Right renal cortex interstitium (tissue), 3 donors: Measurements from ENCODE around the gene RDM1. TPM values are rescaled to one million over a fixed set of nuclear protein-coding genes. Genes with fewer than 3 reads are reported as not detected.

Experiments
- DNase-seq, 3 donors: peaks; one replicate each; pipeline ENCODE4 v3.0.0-alpha.2; 2013; ENCODE audit warnings: low read depth in 3 of 3, low spot score in 2 of 3
- polyA plus RNA-seq, 3 donors: library from polyadenylated mRNA; unstranded; fragments of 120-200 nt; gene quantifications; one replicate each; pipeline ENCODE4 v1.2.1, GENCODE V29; 2013; ENCODE audit not compliant: insufficient read length in 3 of 3

RDM1 gene
- polyA plus RNA-seq, 3 donors = 1.9 to 2.6 (median 2.2) TPM

- no peak for DNase-seq
Observed at GRCh38 chr17:35875800-35876139, 54.8 kb downstream of the RDM1 start.

- no peak for DNase-seq
Observed at GRCh38 chr17:35875072-35875799, 55.3 kb downstream of the RDM1 start.

- DNase-seq = no peak
Observed at GRCh38 chr17:35872196-35872980, 58.2 kb downstream of the RDM1 start.

GRCh38 chr17:35870906-35871819 is 59.4 kb downstream of the RDM1 start:
- no peak for DNase-seq

- no peak for DNase-seq
Observed at GRCh38 chr17:35868737-35869136, 61.8 kb downstream of the RDM1 start, which contains the start of gene HEATR9. HEATR9 (minus strand) TSS chr17:35868891; CDS start chr17:35868742, 149 bp downstream.

Other genes starting within 250 kb of the RDM1 start
- 10 to 100 TPM; 10.2 to 12.9 (median 11.2) TPM for gene RASL10B, start 199.1 kb downstream of the RDM1 start, polyA plus RNA-seq
- gene GAS2L2, start 177.5 kb downstream of the RDM1 start, polyA plus RNA-seq = under 1 TPM in 1 of 3 donors, not detected in 2; 0.06 TPM
- not detected for gene C17orf50, start 169.9 kb downstream of the RDM1 start, polyA plus RNA-seq
- 1 to 10 TPM; 1.4 to 1.5 (median 1.4) TPM for gene MMP28, start 135.1 kb downstream of the RDM1 start, polyA plus RNA-seq
- 100 to 1,000 TPM; 223 to 239 (median 239) TPM for gene TAF15, start 121.3 kb downstream of the RDM1 start, polyA plus RNA-seq
- gene HEATR9, start 61.9 kb downstream of the RDM1 start, polyA plus RNA-seq = under 1 TPM in 1 of 3 donors, not detected in 2; 0.17 TPM
- 1 to 10 TPM; 1.4 to 2.3 (median 1.6) TPM for gene CCL5, start 50.4 kb downstream of the RDM1 start, polyA plus RNA-seq
- not detected for gene LYZL6, start 12.9 kb upstream of the RDM1 start, polyA plus RNA-seq
- gene CCL16, start 50.7 kb upstream of the RDM1 start, polyA plus RNA-seq = under 1 TPM in 2 of 3 donors, not detected in 1; 0.13 to 0.14 TPM
- gene CCL14, start 56.0 kb upstream of the RDM1 start, polyA plus RNA-seq = 10 to 100 TPM; 14.1 to 25.3 (median 16.3) TPM
- gene CCL15, start 70.8 kb upstream of the RDM1 start, polyA plus RNA-seq = 1 to 10 TPM; 6.4 to 8.1 (median 7.9) TPM
- gene CCL23, start 87.2 kb upstream of the RDM1 start, polyA plus RNA-seq = under 1 TPM in 1 of 3 donors, not detected in 2; 0.38 TPM
- gene CCL18, start 133.5 kb upstream of the RDM1 start, polyA plus RNA-seq = not detected
- 1 to 10 TPM; 2.4 to 5.0 (median 4.2) TPM for gene CCL3, start 159.4 kb upstream of the RDM1 start, polyA plus RNA-seq
- gene CCL4, start 173.1 kb upstream of the RDM1 start, polyA plus RNA-seq = 1 to 10 TPM; 1.3 to 5.0 (median 2.0) TPM
- gene TBC1D3B, start 245.9 kb upstream of the RDM1 start, polyA plus RNA-seq = 1 to 10 TPM; 3.4 to 5.0 (median 4.0) TPM